ENCODE measurements around the gene CDK6.

CDK6 gene

GRCh38 chr7:92723943-92724342 is 112.4 kb downstream of the CDK6 start:
- TF ChIP-seq CTCF (IDR thresholded peaks at IDR 0.05; ENCODE audit: low read length, missing control alignments) = no peak
- peak; percentile 37 for DNase-seq (ENCODE audit: low read depth)
- no peak overlapping the region for H3K4me3 ChIP-seq (replicated peaks; ENCODE audit: low read depth, low read length)

- no peak for TF ChIP-seq CTCF (IDR thresholded peaks at IDR 0.05; ENCODE audit: low read length, missing control alignments)
- peak; percentile 60 for DNase-seq (ENCODE audit: low read depth)
- H3K4me3 ChIP-seq (replicated peaks; ENCODE audit: low read depth, low read length) = no peak overlapping the region
Observed at GRCh38 chr7:92723205-92723604, 113.2 kb downstream of the CDK6 start.

GRCh38 chr7:92722541-92722940 is 113.8 kb downstream of the CDK6 start:
- TF ChIP-seq CTCF (IDR thresholded peaks at IDR 0.05; ENCODE audit: low read length, missing control alignments) = no peak
- H3K4me3 ChIP-seq (replicated peaks; ENCODE audit: low read depth, low read length) = no peak overlapping the region
- DNase-seq (ENCODE audit: low read depth) = no peak

GRCh38 chr7:92720604-92721350 is 115.6 kb downstream of the CDK6 start:
- no peak for TF ChIP-seq CTCF (IDR thresholded peaks at IDR 0.05; ENCODE audit: low read length, missing control alignments)
- no peak for DNase-seq (ENCODE audit: low read depth)
- H3K4me3 ChIP-seq (replicated peaks; ENCODE audit: low read depth, low read length) = no peak overlapping the region

GRCh38 chr7:92717993-92718716 is 118.2 kb downstream of the CDK6 start:
- peak overlapping the region; percentile 2 for H3K4me3 ChIP-seq (replicated peaks; ENCODE audit: low read depth, low read length)
- no peak for TF ChIP-seq CTCF (IDR thresholded peaks at IDR 0.05; ENCODE audit: low read length, missing control alignments)
- DNase-seq (ENCODE audit: low read depth) = peak; percentile 61

GRCh38 chr7:92717623-92717992 is 118.8 kb downstream of the CDK6 start:
- H3K4me3 ChIP-seq (replicated peaks; ENCODE audit: low read depth, low read length) = peak overlapping the region; percentile 2
- TF ChIP-seq CTCF (IDR thresholded peaks at IDR 0.05; ENCODE audit: low read length, missing control alignments) = no peak
- DNase-seq (ENCODE audit: low read depth) = no peak

All from fibroblast of pulmonary artery (primary cell).